ENCODE data around the gene RNF187. TPM values are rescaled to one million over a fixed set of nuclear protein-coding genes. Genes with fewer than 3 reads are reported as not detected.

The RNF187 gene
- total RNA-seq, 1 donor from 2014 or later, result 31.1 TPM

DNA sequence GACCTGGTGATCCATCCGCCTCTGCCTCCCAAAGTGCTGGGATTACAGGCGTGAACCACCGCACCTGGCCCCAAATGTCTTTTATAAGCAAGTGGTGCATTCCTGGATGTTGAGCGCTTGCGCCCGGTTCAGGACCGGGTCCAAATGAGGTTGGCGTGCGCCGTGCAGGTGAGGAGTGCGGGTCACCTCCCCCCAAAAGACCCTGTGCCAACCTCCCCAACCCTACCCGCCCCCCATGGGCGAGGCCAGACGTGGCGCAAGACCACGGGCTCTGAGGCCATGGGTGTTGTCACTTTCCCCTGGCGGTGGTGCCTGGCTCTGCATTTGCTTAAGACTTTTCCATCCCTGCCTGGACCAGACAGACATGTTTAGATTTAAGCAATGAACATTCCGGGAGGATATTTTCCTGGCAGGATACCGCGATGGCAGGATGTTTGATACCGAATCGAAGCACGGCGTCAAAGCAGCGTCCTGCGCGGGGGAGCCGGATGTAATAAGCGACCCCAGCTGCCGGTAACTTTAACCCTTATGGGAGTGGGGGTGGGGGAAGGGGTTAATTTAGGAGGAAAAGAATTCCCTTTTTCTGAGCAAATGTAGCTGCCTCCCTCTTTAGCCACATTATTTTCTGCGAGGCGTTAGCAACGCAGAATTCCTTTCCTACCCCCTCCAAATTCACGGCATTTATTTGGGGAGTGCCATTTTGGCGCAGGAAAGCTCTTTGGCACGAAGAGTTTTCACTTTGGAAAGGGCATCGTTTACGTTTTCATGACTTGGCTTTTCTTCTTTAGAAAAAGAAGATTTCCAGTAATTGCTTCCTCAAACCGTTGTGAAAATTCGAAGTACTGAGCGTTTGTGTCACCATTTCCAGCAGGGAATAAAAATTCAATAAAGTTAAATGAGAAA, 27.8 kb upstream of the RNF187 start:
- DNase-seq (ENCODE audit: low read depth), result no peak
- TF ChIP-seq CTCF (conservative IDR thresholded peaks at IDR 0.05; ENCODE audit: low read depth, low read length), result peak; percentile 64

GRCh38 chr1:228460821-228461220, 26.4 kb upstream of the RNF187 start:
- no peak for DNase-seq (ENCODE audit: low read depth)

More for the DNA sequence above, 27.8 kb upstream of the RNF187 start:
- H3K4me3 ChIP-seq (ENCODE audit: low read depth, low read length), result peak overlapping the region; percentile 64

DNA sequence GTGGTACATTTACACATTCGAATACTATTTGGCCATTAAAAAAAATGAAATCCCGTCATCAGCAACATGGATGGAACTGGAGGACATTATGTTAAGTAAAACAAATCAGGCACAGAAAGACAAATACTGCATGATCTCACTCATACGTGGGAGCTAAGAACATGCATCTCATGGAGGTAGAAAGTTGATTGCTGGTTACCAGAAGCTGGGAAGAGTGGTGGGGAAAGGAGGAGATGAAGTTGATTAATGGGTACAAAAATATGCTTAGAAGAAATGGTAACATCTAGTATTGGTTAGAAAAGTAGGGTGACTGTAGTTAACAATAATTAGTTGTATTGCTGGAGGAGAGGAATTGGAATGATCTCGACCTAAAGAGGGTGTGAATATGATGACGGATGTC, 24.6 kb upstream of the RNF187 start:
- DNase-seq (ENCODE audit: low read depth), result no peak
- H3K4me3 ChIP-seq (ENCODE audit: low read depth, low read length), result no peak overlapping the region
- no peak for TF ChIP-seq CTCF (conservative IDR thresholded peaks at IDR 0.05; ENCODE audit: low read depth, low read length)

More at GRCh38 chr1:228460821-228461220, 26.4 kb upstream of the RNF187 start:
- H3K4me3 ChIP-seq (ENCODE audit: low read depth, low read length), result no peak overlapping the region
- TF ChIP-seq CTCF (conservative IDR thresholded peaks at IDR 0.05; ENCODE audit: low read depth, low read length), result no peak

GRCh38 chr1:228463009-228463558, 24.1 kb upstream of the RNF187 start:
- DNase-seq (ENCODE audit: low read depth), result no peak
- TF ChIP-seq CTCF (conservative IDR thresholded peaks at IDR 0.05; ENCODE audit: low read depth, low read length), result no peak
- no peak overlapping the region for H3K4me3 ChIP-seq (ENCODE audit: low read depth, low read length)

- no peak for TF ChIP-seq CTCF (conservative IDR thresholded peaks at IDR 0.05; ENCODE audit: low read depth, low read length)
- DNase-seq (ENCODE audit: low read depth), result no peak
Observed at GRCh38 chr1:228463559-228464455, 23.4 kb upstream of the RNF187 start.

DNA sequence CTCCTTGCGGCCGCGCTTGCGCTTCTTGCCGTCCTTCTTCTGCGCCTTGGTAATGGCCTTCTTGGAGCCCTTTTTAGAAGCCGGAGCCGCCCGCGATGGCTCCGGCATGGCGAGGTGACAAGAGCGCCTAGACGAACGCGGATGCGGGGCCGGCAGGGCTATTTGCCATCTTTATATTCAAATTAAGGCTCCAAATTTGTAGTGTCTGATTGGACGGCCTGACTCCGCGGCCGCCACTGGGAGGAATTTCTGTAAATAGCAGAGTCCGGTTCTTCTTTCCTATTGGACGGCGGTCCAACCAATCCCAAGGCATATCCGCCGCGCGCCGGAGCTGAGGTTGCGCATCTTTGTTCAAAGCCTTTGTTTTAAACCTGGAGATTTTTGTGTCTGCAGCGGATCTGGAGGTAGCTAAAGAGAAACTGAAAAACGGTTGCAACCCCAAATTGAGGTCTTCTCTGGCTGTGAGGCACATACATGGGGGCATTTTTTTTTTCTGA, 22.6 kb upstream of the RNF187 start:
- TF ChIP-seq CTCF (conservative IDR thresholded peaks at IDR 0.05; ENCODE audit: low read depth, low read length), result no peak
- DNase-seq (ENCODE audit: low read depth), result no peak
- peak overlapping the region; percentile 16 for H3K4me3 ChIP-seq (ENCODE audit: low read depth, low read length)

More at GRCh38 chr1:228463559-228464455, 23.4 kb upstream of the RNF187 start:
- H3K4me3 ChIP-seq (ENCODE audit: low read depth, low read length), result no peak overlapping the region

All from epithelial cell of proximal tubule (primary cell).